ENCODE measurements around the gene NAP1L4. TPM values are rescaled to one million over a fixed set of nuclear protein-coding genes. Genes with fewer than 3 reads are reported as not detected.

The NAP1L4 gene
- total RNA-seq, 1 experiment from 2014 or later: 144 TPM

- H3K4me3 ChIP-seq (replicated peaks in 1 of 2; ENCODE audit: low read depth in 1 of 2, low read length in 2 of 2): no peak overlapping the region
- CTCF ChIA-PET: interaction anchor here (0.9 to 2.6 kb wide), 2 partner anchors 23 to 34 kb away, joined by 3 to 8 read pairs; no protein-coding TSS in a partner anchor
- BruUV-seq (replicated peaks): no TSS peak
- H2AFZ ChIP-seq (ENCODE audit: low read depth, low read length, poor library complexity, severe bottlenecking): no peak overlapping the region
- ATAC-seq (no peak), DNase-seq (ENCODE audit: low read depth, low spot score) (no peak)
- POLR2A ChIA-PET: no interaction called here
- TF ChIP-seq SIN3A (IDR thresholded peaks at IDR 0.05; ENCODE audit: low read depth) (no peak), SRF (IDR thresholded peaks at IDR 0.05; ENCODE audit: low read depth) (no peak), CBX3 (IDR thresholded peaks at IDR 0.05; ENCODE audit: low read depth) (no peak), TCF7L2 (IDR thresholded peaks at IDR 0.05; ENCODE audit: borderline replicate concordance, extremely low read depth, insufficient read depth, insufficient read length) (no peak), ATF3 (IDR thresholded peaks at IDR 0.05) (no peak), CTCF (IDR thresholded peaks at IDR 0.05 in 2 of 3, conservative IDR thresholded peaks at IDR 0.05 in 1 of 3; ENCODE audit: borderline replicate concordance in 1 of 3, insufficient read depth in 1 of 3, low read depth in 2 of 3, low read length in 2 of 3) (no peak), RAD21 (IDR thresholded peaks at IDR 0.05; ENCODE audit: low read depth) (no peak), JUND (IDR thresholded peaks at IDR 0.05) (no peak), ZBTB33 (IDR thresholded peaks at IDR 0.05; ENCODE audit: extremely low read depth, insufficient replicate concordance, low read length) (no peak), SP1 (IDR thresholded peaks at IDR 0.05; ENCODE audit: low read depth) (no peak), EGR1 (IDR thresholded peaks at IDR 0.05; ENCODE audit: low read depth) (no peak), POLR2AphosphoS5 (IDR thresholded peaks at IDR 0.05; ENCODE audit: low read depth, low read length) (no peak), YY1 (IDR thresholded peaks at IDR 0.05; ENCODE audit: extremely low read depth, insufficient replicate concordance, low read depth, low read length) (no peak), CEBPB (IDR thresholded peaks at IDR 0.05; ENCODE audit: low read depth) (no peak)
- H3K4me2 ChIP-seq (ENCODE audit: low read length): no peak overlapping the region
- H3K9me2 ChIP-seq (ENCODE audit: insufficient read depth): no peaks in the 10 kb centered on the region
- H3K36me3 ChIP-seq (ENCODE audit: control insufficient read depth in 1 of 2, insufficient read depth in 2 of 2, low read length in 2 of 2): no peaks in the 10 kb centered on the region
- H4K20me1 ChIP-seq (ENCODE audit: insufficient read depth): no peaks in the 10 kb centered on the region
- no peak overlapping the region for H3K9ac ChIP-seq (ENCODE audit: low read length)
- H3K9me3 ChIP-seq (ENCODE audit: control insufficient read depth in 1 of 2, insufficient read depth in 1 of 2, low read depth in 1 of 2, low read length in 2 of 2): no peaks in the 10 kb centered on the region
- H3K79me2 ChIP-seq (ENCODE audit: insufficient read depth, low read length): no peaks in the 10 kb centered on the region
- no peaks in the 10 kb centered on the region for H3K27me3 ChIP-seq (ENCODE audit: insufficient read depth, low read length)
- H3K27ac ChIP-seq (ENCODE audit: low read depth, low read length): no peak overlapping the region
- intact Hi-C loops (cut with micrococcal nuclease): no loop called here
- peaks cover 44 to 65% of the 10 kb centered on the region in 2 experiments for H3K4me1 ChIP-seq (ENCODE audit: control insufficient read depth in 1 of 2, insufficient read depth in 2 of 2, low read length in 2 of 2)
- RAD21 ChIA-PET (ENCODE audit: low non-redundant PET in 1 of 2, low total read pairs in 2 of 2, uncharacterized antibody in 2 of 2, unreplicated experiment in 2 of 2): no interaction called here
These were observed 96.1 kb downstream of the NAP1L4 start for GRCh38 chr11:2896047-2896446.

Other genes starting within 250 kb of the NAP1L4 start
- gene CDKN1C, start 106.6 kb downstream of the NAP1L4 start, total RNA-seq (2021; ENCODE audit: unreplicated experiment): 24.0 TPM
- 309 TPM for gene PHLDA2, start 62.9 kb downstream of the NAP1L4 start, total RNA-seq (2021; ENCODE audit: unreplicated experiment)
- gene CARS1, start 65.1 kb upstream of the NAP1L4 start, total RNA-seq (2021; ENCODE audit: unreplicated experiment): 124 TPM
- 44.2 TPM for gene OSBPL5, start 173.0 kb upstream of the NAP1L4 start, total RNA-seq (2021; ENCODE audit: unreplicated experiment)
- not detected for gene MRGPRG, start 226.5 kb upstream of the NAP1L4 start, total RNA-seq (2021; ENCODE audit: unreplicated experiment)
- gene MRGPRE, start 240.1 kb upstream of the NAP1L4 start, total RNA-seq (2021; ENCODE audit: unreplicated experiment): not detected

Measured in HCT116 (cell line).